ENCODE measurements around the gene ETS1. TPM values are rescaled to one million over a fixed set of nuclear protein-coding genes. Genes with fewer than 3 reads are reported as not detected.

ETS1 gene
- total RNA-seq, 1 donor from 2014 or later = 3.0 TPM

GRCh38 chr11:128620309-128621100, 33.1 kb upstream of the ETS1 start:
- DNase-seq (ENCODE audit: low spot score, unreplicated experiment) = no peak
- H3K36me3 Mint-ChIP-seq (ENCODE audit: insufficient read depth) = no peaks in the 10 kb centered on the region
- H3K9me3 Mint-ChIP-seq (ENCODE audit: low read depth) = no peaks in the 10 kb centered on the region
- H3K4me3 Mint-ChIP-seq (ENCODE audit: low read depth) = no peak overlapping the region
- no peaks in the 10 kb centered on the region for H3K4me1 Mint-ChIP-seq (ENCODE audit: low read depth)
- no peak overlapping the region for H3K27ac Mint-ChIP-seq
- TF ChIP-seq CTCF (IDR thresholded peaks at IDR 0.05; ENCODE audit: unreplicated experiment) = no peak
- peaks cover 84% of the 10 kb centered on the region for H3K27me3 Mint-ChIP-seq

- no peaks in the 10 kb centered on the region for H3K4me1 Mint-ChIP-seq (ENCODE audit: low read depth)
- no peak overlapping the region for H3K27ac Mint-ChIP-seq
- no peak for DNase-seq (ENCODE audit: low spot score, unreplicated experiment)
- no peaks in the 10 kb centered on the region for H3K36me3 Mint-ChIP-seq (ENCODE audit: insufficient read depth)
- no peak overlapping the region for H3K4me3 Mint-ChIP-seq (ENCODE audit: low read depth)
- H3K27me3 Mint-ChIP-seq = peaks cover 86% of the 10 kb centered on the region
- no peak for TF ChIP-seq CTCF (IDR thresholded peaks at IDR 0.05; ENCODE audit: unreplicated experiment)
- no peaks in the 10 kb centered on the region for H3K9me3 Mint-ChIP-seq (ENCODE audit: low read depth)
Observed at GRCh38 chr11:128619540-128620308, 32.4 kb upstream of the ETS1 start.

- Mint-ChIP-seq H3K4me1 (ENCODE audit: low read depth) (no peaks in the 10 kb centered on the region), H3K27ac (no peak overlapping the region), H3K4me3 (ENCODE audit: low read depth) (no peak overlapping the region), H3K36me3 (ENCODE audit: insufficient read depth) (no peaks in the 10 kb centered on the region), H3K27me3 (peaks cover 91% of the 10 kb centered on the region), H3K9me3 (ENCODE audit: low read depth) (no peaks in the 10 kb centered on the region)
- DNase-seq (ENCODE audit: low spot score, unreplicated experiment) = no peak
- TF ChIP-seq CTCF (IDR thresholded peaks at IDR 0.05; ENCODE audit: unreplicated experiment) = no peak
Observed at GRCh38 chr11:128619007-128619406, 31.6 kb upstream of the ETS1 start.

- no peaks in the 10 kb centered on the region for H3K9me3 Mint-ChIP-seq (ENCODE audit: low read depth)
- no peaks in the 10 kb centered on the region for H3K4me1 Mint-ChIP-seq (ENCODE audit: low read depth)
- H3K4me3 Mint-ChIP-seq (ENCODE audit: low read depth) = no peak overlapping the region
- H3K27me3 Mint-ChIP-seq = peaks cover 94% of the 10 kb centered on the region
- no peak for TF ChIP-seq CTCF (IDR thresholded peaks at IDR 0.05; ENCODE audit: unreplicated experiment)
- no peaks in the 10 kb centered on the region for H3K36me3 Mint-ChIP-seq (ENCODE audit: insufficient read depth)
- H3K27ac Mint-ChIP-seq = no peak overlapping the region
- DNase-seq (ENCODE audit: low spot score, unreplicated experiment) = no peak
Observed at GRCh38 chr11:128618603-128619002, 31.2 kb upstream of the ETS1 start.

- Mint-ChIP-seq H3K9me3 (ENCODE audit: low read depth) (no peaks in the 10 kb centered on the region), H3K27ac (no peak overlapping the region), H3K4me3 (ENCODE audit: low read depth) (no peak overlapping the region), H3K27me3 (peaks cover 87% of the 10 kb centered on the region), H3K4me1 (ENCODE audit: low read depth) (no peaks in the 10 kb centered on the region), H3K36me3 (ENCODE audit: insufficient read depth) (no peaks in the 10 kb centered on the region)
- TF ChIP-seq CTCF (IDR thresholded peaks at IDR 0.05; ENCODE audit: unreplicated experiment) = no peak
- no peak for DNase-seq (ENCODE audit: low spot score, unreplicated experiment)
Observed at GRCh38 chr11:128616161-128616560, 28.8 kb upstream of the ETS1 start.
